ENCODE measurements around the gene PPP2R2C. TPM values are rescaled to one million over a fixed set of nuclear protein-coding genes. Genes with fewer than 3 reads are reported as not detected.
A peak's percentile ranks its signal among the peaks of the same experiment; 100 is the strongest.

Gene PPP2R2C
- total and polyA plus RNA-seq, 9 of the 15 experiments (the other 6 are each of a cell fraction or from before 2014, with no cell fraction given), result 0.04 to 0.06 TPM; not detected in 7

DNA sequence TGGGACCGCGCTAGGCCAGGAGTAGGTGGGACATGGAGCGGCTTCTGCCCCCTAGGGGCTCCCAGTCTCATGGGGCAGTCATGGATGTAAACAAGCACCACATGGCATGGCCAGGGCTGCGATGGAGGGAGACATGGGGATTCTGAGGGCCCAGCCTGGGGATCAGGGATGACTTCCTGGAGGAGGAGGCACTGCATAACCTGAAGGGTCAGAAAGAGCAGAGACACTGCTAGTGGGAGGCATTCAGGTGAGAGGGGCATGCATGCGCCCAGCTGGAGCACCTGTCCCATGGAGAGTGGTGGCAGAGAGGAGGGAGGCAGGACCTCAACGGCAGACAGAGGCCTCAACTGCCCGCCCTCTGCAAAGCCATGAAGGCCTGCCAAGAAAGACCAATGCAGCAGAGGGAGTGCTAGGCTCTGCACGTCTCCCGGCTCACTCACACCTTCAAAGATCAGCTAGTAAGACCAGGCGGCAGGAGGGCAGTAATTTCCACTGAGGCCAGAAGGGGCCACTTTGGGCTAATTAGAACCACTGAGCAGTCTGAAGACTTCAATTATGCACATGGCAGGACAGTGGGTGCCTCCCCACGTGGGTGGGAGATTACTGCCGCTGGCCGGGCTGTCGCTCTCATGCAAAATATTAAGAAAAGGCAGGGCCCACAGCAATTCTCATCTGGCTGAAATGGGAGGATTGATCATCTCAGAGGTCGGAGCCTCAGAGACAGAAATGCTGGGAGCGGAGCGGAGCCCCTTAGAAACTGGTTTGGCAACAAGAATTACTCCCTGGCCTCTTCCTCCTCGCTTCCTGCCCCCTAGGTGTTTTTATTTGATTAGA, 69.6 kb downstream of the PPP2R2C start (continued):
- TF ChIP-seq, protein P1, sequence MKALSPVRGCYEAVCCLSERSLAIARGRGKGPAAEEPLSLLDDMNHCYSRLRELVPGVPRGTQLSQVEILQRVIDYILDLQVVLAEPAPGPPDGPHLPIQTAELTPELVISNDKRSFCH (CRISPR knock-in tag; IDR thresholded peaks at IDR 0.05), result no peak
- TF ChIP-seq, protein P1 (tag; IDR thresholded peaks at IDR 0.05), result no peak

DNA sequence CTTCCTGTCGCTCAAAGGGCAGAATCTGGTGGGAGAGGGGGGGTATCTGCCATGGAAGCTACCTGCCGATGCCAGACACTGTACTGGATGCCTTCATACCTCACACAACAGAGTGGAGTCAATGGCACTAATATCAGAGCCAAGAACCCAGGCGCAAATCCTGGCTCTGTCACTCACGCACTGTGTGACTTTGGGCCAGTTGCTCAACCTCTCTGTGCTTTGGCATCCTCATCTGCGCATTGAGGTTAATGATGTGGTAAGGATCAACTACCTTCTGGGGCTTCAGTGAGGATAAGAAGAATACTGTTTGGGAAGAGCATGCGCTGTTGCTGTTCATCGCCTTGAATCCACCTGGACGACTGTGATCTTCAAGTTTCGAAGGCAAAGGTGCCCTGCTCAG, 70.6 kb downstream of the PPP2R2C start:
- H3K4me3 ChIP-seq, result no peak overlapping the region
- TF ChIP-seq, protein P2, sequence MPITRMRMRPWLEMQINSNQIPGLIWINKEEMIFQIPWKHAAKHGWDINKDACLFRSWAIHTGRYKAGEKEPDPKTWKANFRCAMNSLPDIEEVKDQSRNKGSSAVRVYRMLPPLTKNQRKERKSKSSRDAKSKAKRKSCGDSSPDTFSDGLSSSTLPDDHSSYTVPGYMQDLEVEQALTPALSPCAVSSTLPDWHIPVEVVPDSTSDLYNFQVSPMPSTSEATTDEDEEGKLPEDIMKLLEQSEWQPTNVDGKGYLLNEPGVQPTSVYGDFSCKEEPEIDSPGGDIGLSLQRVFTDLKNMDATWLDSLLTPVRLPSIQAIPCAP (CRISPR knock-in tag; IDR thresholded peaks at IDR 0.05; ENCODE audit: borderline replicate concordance), result no peak
- TF ChIP-seq NCOA2 (IDR thresholded peaks at IDR 0.05; ENCODE audit: partially characterized antibody in 2 of 2) (no peak), HDAC8 (tag; IDR thresholded peaks at IDR 0.05) (no peak), NFIX (CRISPR knock-in tag; IDR thresholded peaks at IDR 0.05; ENCODE audit: low read depth) (no peak), ZNF695 (CRISPR knock-in tag; IDR thresholded peaks at IDR 0.05) (no peak), ADNP (tag; IDR thresholded peaks at IDR 0.05) (no peak), SPI1 (IDR thresholded peaks at IDR 0.05; ENCODE audit: borderline replicate concordance, low read depth, low read length) (no peak), NCOA1 (IDR thresholded peaks at IDR 0.05; ENCODE audit: low read depth) (no peak), BDP1 (IDR thresholded peaks at IDR 0.05; ENCODE audit: insufficient read depth, insufficient read length) (no peak), TAF15 (IDR thresholded peaks at IDR 0.05; ENCODE audit: low read depth, low read length) (no peak), ZFP36 (IDR thresholded peaks at IDR 0.05; ENCODE audit: low read depth, low read length, partially characterized antibody) (peak; percentile 69), EGR1 (conservative IDR thresholded peaks at IDR 0.05) (no peak), ZNF778 (CRISPR knock-in tag; IDR thresholded peaks at IDR 0.05) (no peak), RBM25 (IDR thresholded peaks at IDR 0.05; ENCODE audit: low read depth, low read length, severe bottlenecking) (peak; percentile 78), HCFC1 (IDR thresholded peaks at IDR 0.05; ENCODE audit: low read depth, low read length) (no peak)
- TF ChIP-seq, protein P3, sequence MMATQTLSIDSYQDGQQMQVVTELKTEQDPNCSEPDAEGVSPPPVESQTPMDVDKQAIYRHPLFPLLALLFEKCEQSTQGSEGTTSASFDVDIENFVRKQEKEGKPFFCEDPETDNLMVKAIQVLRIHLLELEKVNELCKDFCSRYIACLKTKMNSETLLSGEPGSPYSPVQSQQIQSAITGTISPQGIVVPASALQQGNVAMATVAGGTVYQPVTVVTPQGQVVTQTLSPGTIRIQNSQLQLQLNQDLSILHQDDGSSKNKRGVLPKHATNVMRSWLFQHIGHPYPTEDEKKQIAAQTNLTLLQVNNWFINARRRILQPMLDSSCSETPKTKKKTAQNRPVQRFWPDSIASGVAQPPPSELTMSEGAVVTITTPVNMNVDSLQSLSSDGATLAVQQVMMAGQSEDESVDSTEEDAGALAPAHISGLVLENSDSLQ (IDR thresholded peaks at IDR 0.05), result 0 out of 2 replicates have a peak, but pooled peaks have one; percentile 10
- TF ChIP-seq, protein P4, sequence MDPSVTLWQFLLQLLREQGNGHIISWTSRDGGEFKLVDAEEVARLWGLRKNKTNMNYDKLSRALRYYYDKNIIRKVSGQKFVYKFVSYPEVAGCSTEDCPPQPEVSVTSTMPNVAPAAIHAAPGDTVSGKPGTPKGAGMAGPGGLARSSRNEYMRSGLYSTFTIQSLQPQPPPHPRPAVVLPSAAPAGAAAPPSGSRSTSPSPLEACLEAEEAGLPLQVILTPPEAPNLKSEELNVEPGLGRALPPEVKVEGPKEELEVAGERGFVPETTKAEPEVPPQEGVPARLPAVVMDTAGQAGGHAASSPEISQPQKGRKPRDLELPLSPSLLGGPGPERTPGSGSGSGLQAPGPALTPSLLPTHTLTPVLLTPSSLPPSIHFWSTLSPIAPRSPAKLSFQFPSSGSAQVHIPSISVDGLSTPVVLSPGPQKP (CRISPR knock-in tag; IDR thresholded peaks at IDR 0.05), result no peak

More for the DNA sequence above, 70.6 kb downstream of the PPP2R2C start:
- no peak for DNase-seq (ENCODE audit: extremely low read depth in 1 of 4, low spot score in 3 of 4)
- CTCF ChIA-PET (ENCODE audit: low intra/inter-chr PET ratio), result no interaction called here
- peaks cover 27 to 55% of the 10 kb centered on the region in 2 experiments; a peak in 4 of 5 replicates for H3K27me3 ChIP-seq (ENCODE audit: control insufficient read depth in 2 of 2, insufficient read depth in 2 of 2, low read length in 2 of 2)
- BruUV-seq (replicated peaks), result no TSS peak
- in situ Hi-C loops (cut with MboI) (no loop called here), intact Hi-C loops (cut with micrococcal nuclease) (no loop called here)
- 1% methylated on average over 9 of the region's 9 CpGs for WGBS (ENCODE audit: insufficient coverage, low coverage, missing lambda C conversion rate)
- H3K4me2 ChIP-seq (ENCODE audit: insufficient read depth, low read length), result no peak overlapping the region
- H3K9ac ChIP-seq (ENCODE audit: insufficient read depth in 1 of 2, low read depth in 2 of 2, low read length in 2 of 2), result no peak overlapping the region
- no peak for FAIRE-seq
- H2AFZ ChIP-seq (ENCODE audit: low read depth, low read length), result no peak overlapping the region
- H3K4me1 ChIP-seq (replicated peaks in 1 of 2; ENCODE audit: control insufficient read depth in 2 of 2, insufficient read depth in 2 of 2, low read length in 2 of 2), result no peaks in the 10 kb centered on the region
- ATAC-seq, result no peak
- no peak overlapping the region for H3K27ac ChIP-seq (ENCODE audit: extremely low read depth, low read depth, low read length)
- H3K9me3 ChIP-seq (replicated peaks; ENCODE audit: control insufficient read depth, insufficient read depth, low read depth, low read length), result no peaks in the 10 kb centered on the region
- no peaks in the 10 kb centered on the region; the same call in 1 of the 2 replicates for H4K20me1 ChIP-seq (replicated peaks; ENCODE audit: control insufficient read depth, insufficient read depth, low read length)
- H3K79me2 ChIP-seq (ENCODE audit: control insufficient read depth, insufficient read depth, low read length), result no peaks in the 10 kb centered on the region
- no peaks in the 10 kb centered on the region for H3K9me1 ChIP-seq (ENCODE audit: control insufficient read depth, insufficient read depth, low read length)
- H3K36me3 ChIP-seq (ENCODE audit: control insufficient read depth, insufficient read depth, low read length), result no peaks in the 10 kb centered on the region
- POLR2A ChIA-PET, result no interaction called here
